SH-SY5Y (cell line): ENCODE measurements around the gene SRPRB.

Source experiments
- GATA2 ChIP-seq: IDR thresholded peaks from 2 replicates; pipeline ENCODE4 v1.6.1; 2011; ENCODE audit warnings: mild to moderate bottlenecking, low read depth, low read length
- GATA3 ChIP-seq: IDR thresholded peaks from 2 replicates; pipeline ENCODE4 v1.6.1; 2011; ENCODE audit warnings: low read depth, mild to moderate bottlenecking, low read length, moderate library complexity

- TF ChIP-seq GATA2 = no peak
- TF ChIP-seq GATA3 = no peak
Measured at GRCh38 chr3:133863911-133864310, 58.3 kb downstream of the SRPRB start.
